ENCODE measurements around the gene THTPA. TPM values are rescaled to one million over a fixed set of nuclear protein-coding genes. Genes with fewer than 3 reads are reported as not detected.
"Not testable (repeated sequence)": the region's sequence is repeated elsewhere in the genome, so short reads cannot be mapped to it uniquely, and the experiment has no call there.

THTPA gene
- total and polyA plus RNA-seq, 2 of the 4 experiments (the other 2 are of a cell fraction), result 5.0 to 9.2 TPM

GRCh38 chr14:23536906-23537305 is 19.2 kb upstream of the THTPA start:
- H3K14ac ChIP-seq (replicated peaks; ENCODE audit: low read depth, low read length); H3K79me1 ChIP-seq (ENCODE audit: low read depth in 1 of 2, low read length in 2 of 2); H3K36me3 ChIP-seq (ENCODE audit: control insufficient read depth, insufficient read depth, low read length); H2AFZ ChIP-seq (replicated peaks; ENCODE audit: low read length, poor library complexity); H2BK120ac ChIP-seq (ENCODE audit: low read depth, low read length); H3K23ac ChIP-seq (ENCODE audit: low read depth, low read length); H3K27ac ChIP-seq (ENCODE audit: insufficient read depth, low read length); H2AK5ac ChIP-seq (ENCODE audit: low read depth, low read length); H3K27me3 ChIP-seq (ENCODE audit: control insufficient read depth, insufficient read depth, low read length); DNase-seq; H4K91ac ChIP-seq (ENCODE audit: insufficient read depth, low read depth, low read length); CTCF ChIA-PET; H2BK5ac ChIP-seq (ENCODE audit: low read depth, low read length, poor library complexity, severe bottlenecking); H4K20me1 ChIP-seq (ENCODE audit: insufficient read depth, low read length); H3K18ac ChIP-seq (ENCODE audit: low read depth, low read length); POLR2A ChIA-PET (ENCODE audit: unreplicated experiment); dilution Hi-C loops (cut with HindIII; ENCODE audit: low sequenced_read_pairs, unreplicated experiment); intact Hi-C loops (cut with micrococcal nuclease); H2AK9ac ChIP-seq (replicated peaks; ENCODE audit: low read depth, low read length, poor library complexity); H3K9me1 ChIP-seq (ENCODE audit: insufficient read depth, low read length); H3K9me3 ChIP-seq (ENCODE audit: control insufficient read depth, insufficient read depth, low read length); H4K8ac ChIP-seq (ENCODE audit: low read depth in 2 of 2, low read length in 2 of 2); H3K56ac ChIP-seq (ENCODE audit: extremely low read depth, insufficient read depth, low read length); H3K4me2 ChIP-seq (ENCODE audit: low read depth, low read length); H2BK15ac ChIP-seq (ENCODE audit: low read depth, low read length); in situ Hi-C loops (cut with MboI; ENCODE audit: low sequenced_read_pairs); BruUV-seq (replicated peaks); H3K4me1 ChIP-seq (ENCODE audit: control insufficient read depth, insufficient read depth, low read length); H2BK20ac ChIP-seq (ENCODE audit: low read depth, low read length); ATAC-seq (ENCODE audit: low read depth); H4K5ac ChIP-seq (ENCODE audit: low read depth, low read length); H3K9ac ChIP-seq (ENCODE audit: low read depth, low read length); H3K4ac ChIP-seq (ENCODE audit: low read depth, low read length); H3K4me3 ChIP-seq (ENCODE audit: insufficient read depth, low read depth, low read length): not testable (repeated sequence)
- WGBS, 2 experiments (ENCODE audit: extremely low coverage in 2 of 2, insufficient read length in 1 of 2), result 100% methylated on average over 1 of the region's 6 CpGs; no CpG with 5 or more reads in 1 of the 2 experiments

All from IMR-90 (cell line).